HG02938 (cell line): ENCODE measurements around the gene CA4.

Experiments used
- ATAC-seq: cut with Tn5 transposase; IDR thresholded peaks from one replicate; pipeline ENCODE4 v1.9.1; 2021; ENCODE audit warnings: mild to moderate bottlenecking, moderate library complexity; ENCODE audit not compliant: unreplicated experiment

CA4 gene

DNA sequence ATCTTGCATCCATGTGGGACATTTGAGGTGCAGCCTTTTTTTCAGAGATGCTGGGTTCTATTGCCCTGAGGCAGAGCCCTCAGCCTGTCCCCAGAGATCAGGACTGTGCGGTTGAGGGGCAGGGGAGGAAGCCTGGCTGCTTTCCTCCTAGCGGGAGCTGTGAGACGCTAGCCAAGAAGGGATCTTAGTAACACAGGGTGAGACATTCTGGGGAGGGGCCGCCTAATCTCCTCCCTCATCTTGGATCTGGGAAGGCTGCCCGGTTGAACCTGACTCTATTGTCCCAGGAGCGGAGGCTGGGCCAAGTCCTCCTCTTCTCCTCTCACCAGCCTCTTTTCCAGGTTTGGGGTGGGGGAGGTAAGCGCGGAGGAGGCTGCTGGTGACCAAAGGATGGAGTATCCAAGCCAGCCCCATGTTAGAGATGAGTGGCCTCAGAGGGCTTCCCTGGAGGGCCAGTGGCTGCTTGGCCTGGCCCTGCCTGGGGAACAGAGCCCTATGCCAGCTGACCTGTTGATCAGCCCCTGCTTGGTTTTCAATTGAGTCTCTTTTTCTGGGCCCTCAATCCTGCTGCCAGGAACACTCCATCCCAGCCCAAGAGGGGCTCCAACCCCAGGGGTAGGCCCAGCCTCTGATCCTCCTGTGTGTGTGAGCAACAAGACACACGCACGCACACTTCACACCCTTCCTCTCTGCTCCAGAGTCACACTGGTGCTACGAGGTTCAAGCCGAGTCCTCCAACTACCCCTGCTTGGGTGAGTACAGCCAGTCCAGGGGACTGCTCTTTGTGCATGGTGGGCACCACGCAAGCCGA is 5.0 kb downstream of the CA4 start:
- no peak for ATAC-seq

DNA sequence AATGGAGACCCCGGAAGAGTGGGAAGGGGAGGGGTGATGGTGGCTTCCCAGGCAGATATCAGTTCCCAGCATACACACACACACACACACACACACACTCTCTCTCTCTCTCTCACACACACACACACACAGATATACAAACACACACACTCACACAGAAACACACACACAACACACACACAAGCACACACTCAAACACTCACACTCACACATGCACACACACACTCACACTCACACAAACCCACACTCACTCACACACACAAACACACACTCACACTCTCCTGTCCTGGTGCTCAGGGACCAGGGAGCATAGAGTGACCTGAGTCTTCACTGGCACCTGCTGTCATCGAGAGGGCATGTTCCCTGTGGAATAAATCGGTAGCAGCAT is 5.6 kb downstream of the CA4 start:
- ATAC-seq, result no peak

DNA sequence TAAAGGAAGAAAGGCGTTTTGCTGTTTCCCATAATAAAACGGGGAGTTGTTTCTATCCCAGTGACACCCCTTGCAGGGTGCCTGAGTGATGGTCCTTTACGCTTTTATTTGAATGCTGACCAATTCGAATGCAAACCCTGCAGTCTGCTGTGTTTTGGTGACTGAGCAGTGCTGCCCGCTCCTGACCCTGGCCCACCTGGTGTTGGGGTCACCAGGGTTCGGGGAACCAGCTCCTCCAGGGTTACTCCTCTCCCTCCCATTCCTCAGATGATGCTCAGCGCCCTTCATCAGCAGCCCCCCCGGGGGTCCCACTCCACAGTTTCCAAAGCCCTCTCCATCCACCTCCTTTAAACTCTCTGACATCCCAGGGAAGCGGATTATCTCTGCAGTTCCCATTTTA is 6.0 kb downstream of the CA4 start:
- ATAC-seq, result no peak

DNA sequence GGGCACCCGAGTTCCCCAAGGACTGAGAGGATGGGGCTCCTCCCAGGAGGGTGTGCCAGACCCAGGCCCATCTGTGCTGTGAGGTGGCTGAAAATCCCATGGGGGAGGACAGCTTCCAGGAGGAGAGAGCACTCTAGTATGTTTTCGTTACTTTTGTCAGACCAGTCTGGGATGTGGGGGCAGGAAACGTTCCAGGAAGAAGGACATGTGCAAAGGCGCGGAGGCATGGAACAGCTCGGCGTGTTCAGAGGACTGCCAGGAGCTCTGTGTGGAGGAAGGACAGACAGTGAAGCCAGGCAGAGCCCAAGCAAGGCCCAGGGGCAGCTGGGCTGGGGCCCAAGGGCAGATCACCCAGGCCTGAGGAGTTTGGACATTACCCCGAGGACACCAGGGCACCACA is 7.0 kb downstream of the CA4 start:
- no peak for ATAC-seq

DNA sequence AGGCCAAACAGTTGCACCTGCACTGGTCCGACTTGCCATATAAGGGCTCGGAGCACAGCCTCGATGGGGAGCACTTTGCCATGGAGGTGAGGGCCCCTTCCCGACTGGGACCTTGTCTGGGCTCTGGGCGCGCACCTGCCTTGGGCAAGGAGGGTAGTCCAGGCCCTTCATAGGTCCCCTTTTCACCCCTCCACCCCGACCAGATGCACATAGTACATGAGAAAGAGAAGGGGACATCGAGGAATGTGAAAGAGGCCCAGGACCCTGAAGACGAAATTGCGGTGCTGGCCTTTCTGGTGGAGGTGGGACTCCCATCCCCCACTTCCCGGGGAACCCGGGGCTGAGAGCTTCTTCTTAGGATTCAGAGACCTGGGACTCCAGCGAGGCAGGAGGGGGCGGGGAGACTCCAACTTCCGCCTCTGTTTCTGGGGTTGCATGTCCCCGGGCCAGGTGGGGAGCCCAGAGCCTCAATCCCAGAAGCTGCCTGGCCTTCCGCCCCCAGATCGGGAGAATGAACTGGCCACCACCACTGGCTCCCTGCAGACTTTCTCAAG is 7.8 kb downstream of the CA4 start:
- ATAC-seq, result no peak

DNA sequence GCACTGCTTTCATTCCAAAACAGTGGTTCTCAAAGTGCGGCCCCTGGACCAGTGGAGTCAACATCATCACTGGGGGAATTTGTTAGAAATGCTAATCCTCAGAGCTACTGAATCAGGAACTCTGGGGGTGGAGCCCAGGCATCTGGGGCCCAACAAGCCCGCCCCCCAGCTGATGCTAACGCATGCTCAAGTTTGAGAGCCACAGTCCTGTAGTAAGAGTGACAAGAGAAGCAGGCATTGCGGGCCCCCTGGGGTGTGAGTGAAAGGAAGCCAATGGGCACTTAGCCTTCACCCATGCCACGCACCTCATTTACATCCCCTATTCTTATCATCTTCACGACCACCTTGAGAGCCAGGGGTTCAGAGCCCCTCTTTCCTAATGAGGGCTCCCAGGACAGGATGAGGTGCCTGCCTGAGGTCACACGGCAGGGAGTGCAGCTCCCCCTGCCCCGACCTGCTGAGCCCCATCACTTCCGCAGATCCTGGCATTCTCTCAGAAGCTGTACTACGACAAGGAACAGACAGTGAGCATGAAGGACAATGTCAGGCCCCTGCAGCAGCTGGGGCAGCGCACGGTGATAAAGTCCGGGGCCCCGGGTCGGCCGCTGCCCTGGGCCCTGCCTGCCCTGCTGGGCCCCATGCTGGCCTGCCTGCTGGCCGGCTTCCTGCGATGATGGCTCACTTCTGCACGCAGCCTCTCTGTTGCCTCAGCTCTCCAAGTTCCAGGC is 9.1 kb downstream of the CA4 start:
- ATAC-seq, result no peak

DNA sequence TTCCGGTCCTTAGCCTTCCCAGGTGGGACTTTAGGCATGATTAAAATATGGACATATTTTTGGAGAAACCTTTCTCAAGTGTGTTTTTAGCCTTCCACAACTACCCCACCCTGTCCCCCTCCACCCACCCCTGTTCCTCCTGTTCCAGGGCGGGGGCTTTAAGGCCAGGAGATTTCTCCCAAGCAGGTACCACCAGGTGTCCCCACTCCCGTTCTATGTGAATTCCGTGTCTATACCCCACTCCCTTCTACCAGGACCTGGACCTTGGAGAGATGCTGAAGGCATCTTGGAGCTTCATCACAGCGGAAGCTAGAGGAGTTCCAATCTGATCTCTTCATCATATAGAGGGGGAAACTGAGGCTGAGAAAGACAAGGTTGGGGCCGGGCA is 9.7 kb downstream of the CA4 start:
- no peak for ATAC-seq

DNA sequence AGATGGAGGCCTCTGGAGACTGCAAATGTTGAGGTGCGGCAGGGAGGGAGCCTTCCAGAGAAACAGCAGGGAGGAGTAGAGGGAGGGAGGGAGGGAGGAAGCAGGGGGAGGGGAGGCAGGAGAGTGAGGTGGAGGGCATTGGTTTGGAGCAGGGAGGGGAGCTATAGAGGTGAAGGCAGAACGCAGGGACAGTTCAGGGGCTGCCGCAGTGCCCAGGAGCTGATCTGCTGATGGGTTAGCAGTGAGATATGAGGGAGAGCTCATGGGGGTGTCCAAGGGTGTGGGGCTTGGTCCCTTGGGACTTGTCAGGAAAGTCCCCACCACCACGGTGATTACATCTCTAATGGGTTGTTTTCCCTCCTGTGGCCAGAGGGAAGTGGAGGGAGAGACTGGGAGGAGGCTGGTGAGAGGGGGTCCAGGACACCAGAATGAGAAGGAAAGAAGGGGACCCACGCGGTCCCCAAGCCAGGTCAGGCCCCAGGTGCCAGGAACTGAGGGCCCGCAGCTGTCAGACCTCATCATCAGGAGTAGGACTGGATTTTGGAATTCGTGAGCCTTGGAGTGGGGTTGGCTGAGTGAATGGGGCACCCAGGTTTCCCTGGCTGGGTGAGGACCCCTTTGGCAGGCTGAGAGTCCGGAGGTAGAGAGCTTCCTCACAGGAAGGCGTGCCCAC is 11.2 kb downstream of the CA4 start:
- ATAC-seq, result no peak

DNA sequence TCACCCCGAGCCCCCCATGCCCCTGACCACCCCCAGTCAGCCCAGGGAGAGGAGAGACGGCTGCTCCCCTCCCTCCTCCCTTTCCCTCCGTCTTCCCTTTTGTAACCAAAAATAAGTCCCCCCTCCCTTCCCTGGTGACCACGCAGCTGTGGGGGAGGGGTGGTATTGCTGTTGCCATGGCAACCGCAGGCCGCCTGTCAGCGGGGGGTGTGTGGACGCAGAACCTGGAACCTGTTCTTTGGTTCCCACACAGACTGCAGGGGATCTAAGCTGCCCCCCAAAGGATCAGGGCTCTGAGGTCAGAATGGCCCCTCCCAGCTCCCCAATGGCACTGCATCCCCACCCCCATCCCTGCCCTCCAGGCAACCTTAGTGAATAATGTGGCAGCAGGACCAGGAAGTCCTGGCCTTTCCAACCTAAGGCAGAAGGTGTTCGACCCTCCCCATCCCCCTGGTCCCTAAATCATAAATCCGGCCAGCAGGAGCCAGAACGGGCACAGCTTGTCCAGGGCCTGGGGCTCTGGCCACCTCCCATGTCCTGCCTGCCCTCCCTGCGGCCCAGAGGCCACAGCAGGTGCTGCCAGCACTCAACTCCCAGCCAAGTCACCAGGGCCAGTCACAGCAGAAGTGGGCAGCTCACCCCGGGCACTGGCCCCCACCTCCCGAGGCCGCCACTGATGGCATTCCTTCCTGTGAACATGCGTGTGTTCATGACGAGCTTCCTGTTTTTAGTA is 12.0 kb downstream of the CA4 start:
- ATAC-seq, result no peak

DNA sequence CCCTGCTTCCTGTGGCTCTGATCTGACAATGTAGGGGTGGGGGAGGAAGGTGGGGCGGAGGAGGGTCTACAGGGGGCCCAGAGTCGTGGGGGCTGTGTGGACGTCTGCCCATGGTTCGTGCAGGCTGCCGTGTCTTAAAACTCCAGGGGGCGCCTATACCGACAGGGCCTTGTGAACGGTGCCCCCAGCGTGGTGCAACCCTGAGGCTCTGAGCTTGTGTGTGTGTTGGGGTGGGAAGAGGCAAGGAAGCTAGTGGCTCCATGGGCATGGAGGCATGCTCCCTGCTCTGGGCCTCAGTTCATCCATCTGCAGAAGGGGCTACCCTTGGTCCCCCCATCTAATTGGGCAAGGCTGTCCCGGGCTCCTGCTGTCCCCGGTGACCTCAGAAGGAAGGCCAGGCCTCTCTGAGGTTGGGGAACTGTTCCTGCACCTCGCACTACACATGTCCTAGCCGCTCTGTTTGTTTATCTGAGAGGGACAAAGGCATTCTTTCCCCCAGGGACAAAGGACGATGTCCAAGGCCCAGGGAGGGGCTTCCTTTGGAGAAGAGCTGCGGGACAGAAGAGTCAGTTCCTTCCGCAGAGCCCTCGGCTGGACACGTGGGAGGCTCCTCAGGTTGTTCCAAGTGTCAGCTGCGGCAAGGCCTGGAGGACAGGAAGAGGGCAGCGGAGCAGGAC is 13.5 kb downstream of the CA4 start:
- ATAC-seq, result no peak

DNA sequence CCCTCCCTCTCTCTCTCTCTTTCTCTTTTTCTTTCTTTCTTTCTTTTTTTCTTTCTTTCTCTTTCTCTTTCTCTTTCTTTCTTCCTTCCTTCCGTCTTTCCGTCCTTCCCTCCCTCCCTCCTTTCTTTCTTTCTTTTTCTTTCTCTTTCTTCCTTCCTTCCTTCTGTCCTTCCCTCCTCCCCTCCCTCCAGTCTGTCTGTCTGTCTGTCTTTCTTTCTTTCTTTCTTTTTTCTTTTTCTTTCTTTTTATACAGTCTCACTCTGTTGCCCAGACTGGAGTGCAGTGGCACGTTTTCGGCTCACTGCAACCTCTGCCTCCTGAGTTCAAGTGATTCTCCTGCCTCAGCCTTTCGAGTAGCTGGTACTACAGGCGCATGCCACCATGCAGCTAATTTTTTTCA is 14.4 kb downstream of the CA4 start:
- no peak for ATAC-seq

DNA sequence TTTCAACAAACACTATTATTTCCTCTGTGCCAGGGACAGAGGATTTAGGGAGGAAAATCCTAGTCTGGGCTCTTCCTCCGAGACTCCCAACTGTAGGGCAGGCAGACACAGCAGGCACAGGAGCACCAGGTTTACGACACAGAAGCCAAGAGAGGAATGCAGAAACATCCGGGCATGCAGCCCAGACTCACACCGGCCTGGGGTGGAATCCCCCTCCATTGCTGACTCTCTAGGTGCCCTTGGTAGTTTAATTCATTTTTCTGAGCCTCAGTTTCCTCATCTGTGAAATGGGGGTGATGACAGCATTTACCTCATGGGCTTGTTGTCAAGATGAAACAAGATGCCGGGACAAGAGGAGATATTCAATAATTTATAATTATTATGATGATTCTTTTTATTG is 14.9 kb downstream of the CA4 start:
- ATAC-seq, result no peak

DNA sequence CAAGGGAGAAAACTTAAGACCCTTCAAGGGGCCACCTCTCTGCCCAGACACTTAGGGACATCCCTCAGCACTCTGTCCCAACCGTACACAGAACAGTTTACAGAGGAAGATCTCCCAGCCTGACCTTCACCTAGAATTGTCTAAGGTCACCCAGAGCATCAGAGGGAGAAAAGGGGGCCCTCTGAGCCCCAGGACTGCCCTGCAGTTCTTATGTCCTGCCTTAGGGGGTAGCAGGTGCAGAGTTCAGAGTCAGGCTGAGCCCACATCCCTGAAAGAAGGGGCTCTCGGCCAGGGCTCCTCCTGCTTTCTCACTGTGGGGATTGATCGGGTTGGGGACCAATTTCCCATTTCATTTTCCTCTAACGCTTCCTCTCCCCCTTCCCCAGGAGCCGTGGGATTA is 15.4 kb downstream of the CA4 start:
- no peak for ATAC-seq

DNA sequence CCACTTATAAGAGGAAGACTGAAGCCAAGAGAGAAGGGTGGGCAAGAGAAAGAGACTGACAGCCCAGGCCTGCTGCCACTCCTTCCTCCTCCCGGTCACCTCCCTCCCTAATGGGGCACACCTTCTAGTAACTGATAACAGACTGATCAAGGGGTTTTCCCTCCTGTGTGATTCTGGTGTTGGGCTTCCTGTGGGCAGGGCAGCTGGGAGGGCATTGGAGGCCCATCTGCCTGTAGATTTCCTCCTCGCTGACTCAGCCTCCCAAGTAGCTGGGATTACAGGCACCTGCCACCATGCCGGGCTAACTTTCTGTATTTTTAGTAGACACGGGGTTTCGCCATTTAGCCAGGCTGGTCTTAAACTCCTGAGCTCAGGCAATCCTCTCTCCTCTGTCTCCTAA is 16.2 kb downstream of the CA4 start:
- ATAC-seq, result no peak

DNA sequence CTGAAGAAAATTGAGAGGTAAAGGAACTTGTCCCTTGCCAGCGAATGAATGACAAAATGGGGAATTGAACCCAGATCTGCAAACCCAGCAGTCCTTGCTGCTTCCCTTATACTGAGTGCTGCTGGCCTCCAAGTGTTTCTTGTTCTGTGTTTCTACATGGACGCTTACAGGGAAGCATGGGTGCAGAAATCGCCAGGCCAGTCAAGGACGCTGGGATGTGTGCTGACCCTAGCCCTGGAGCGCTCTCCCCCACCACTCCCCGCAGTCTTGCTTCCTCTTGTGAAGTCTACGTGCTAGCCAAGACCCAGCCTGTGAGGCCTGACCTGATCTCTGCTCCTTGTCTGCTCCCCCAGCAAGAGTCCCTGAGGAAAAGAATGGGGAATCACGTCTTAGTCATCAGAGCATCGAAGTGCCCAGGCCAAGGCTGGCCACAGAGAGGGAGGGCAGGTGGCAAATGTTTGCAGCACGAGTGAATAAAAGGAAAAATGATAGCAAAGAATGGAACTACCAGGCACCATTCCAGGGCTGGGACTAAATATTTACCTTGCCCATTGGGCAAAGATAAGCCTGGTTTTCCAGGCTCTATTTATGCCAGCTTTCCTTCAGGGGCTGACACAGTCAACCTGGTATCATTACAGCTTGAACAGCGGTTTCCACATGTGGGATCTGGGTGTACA is 17.4 kb downstream of the CA4 start:
- ATAC-seq, result no peak

DNA sequence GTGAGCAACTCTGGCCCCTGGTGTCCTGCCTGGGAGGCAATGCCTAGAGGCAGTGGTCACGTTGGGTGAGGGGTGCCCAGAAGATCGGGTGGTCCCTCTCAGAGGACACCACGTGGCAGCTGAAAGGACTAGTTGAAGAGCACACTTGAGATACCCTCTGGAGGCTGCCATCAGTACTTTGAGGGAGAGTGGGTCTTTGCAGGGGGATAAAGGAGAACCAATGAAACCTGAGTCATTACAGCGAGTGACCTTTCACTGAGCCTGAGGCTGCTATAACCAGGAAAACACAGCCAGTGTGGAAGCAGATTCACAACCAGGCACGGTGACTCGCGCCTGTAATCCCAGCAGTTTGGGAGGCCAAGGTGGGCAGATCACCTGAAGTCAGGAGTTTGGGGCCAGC is 18.9 kb downstream of the CA4 start:
- no peak for ATAC-seq

DNA sequence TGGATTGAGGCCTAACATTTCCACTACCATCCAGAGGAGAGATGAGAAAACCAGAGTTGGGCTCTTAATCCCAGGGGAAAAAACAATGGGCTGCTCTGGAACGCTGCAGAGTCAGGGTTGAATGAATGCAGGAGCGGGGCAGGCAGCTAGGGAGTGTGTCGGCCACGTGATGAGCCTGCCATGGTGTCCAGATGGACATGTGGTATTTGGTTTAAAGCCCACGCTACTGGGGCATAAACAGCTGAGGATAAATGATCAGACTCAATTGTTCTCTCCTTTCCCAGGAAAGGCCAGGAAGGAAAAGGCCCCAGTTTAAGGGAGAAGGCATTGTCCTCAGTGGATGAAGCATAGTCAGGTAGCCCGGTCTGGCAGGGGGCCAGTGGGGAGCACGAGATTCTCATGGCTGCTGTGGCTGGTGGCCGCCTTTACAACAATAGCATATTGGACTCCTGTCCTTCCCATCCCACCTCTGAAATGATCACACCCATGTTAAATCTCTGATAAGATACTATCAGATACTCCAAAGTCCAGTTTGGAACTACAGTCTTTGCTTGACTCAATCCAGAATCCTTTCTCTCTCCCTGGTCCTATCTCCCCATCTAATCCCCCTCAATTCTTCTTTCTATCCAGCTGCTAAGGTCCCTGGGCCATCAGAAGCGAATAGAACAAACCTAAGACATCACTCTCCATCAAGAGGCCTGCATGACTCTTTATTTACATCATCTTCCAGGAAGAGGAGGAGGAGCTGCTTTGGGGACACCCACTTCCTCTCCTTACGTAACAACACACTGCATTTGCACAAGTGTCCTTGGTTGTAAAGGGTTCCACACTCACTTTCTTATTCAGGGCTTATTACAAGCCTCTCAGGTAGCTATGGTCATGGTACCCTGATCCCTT is 20.4 kb downstream of the CA4 start:
- ATAC-seq, result no peak

DNA sequence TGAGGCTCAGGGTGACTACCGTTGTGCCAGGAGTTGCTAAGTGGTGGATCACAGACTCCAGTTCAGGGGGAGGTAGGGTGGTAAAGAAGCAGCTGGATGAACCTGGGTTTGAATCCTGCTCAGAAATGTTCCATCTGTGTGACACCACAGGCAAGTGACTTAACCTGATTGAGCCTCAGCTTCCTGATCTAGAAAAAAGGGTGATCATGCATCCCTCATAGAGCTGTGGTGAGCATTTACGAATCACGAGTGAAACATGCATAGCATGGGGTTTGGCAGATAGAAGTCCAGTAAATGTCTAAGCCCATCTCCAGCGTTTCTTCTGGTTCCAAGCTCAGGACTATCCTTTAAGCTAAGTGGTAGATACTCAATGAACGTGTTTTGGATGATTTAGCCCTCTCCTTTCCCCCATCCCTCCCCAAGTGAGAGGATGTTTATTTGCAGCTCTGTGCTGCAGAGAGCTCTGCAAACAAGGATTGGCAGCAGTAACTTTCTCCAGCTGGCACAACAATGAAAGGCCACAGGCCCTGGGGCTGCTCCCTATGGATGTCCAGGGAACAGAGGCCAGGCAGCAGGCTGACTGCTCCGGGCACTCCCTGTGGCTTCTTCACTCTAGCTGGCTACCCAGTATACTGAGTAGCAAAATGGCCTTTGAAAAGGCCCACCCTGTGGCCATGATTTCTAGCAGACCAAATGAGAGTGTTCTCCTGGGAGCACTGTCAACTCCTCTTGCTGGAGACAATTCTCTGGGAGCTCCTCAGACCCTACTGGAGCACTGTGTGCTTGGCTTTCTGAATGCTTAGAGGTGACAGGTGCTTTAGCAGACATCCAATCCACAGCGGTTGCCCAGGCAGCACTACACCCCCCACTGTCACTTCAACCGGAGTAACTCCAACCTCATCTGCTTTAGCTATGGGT is 21.3 kb downstream of the CA4 start:
- no peak for ATAC-seq
